G401.6 (cell line): Measurements from ENCODE around the gene FBXO45.
A peak's percentile ranks its signal among the peaks of the same experiment; 100 is the strongest.
"Not testable (repeated sequence)": the region's sequence is repeated elsewhere in the genome, so short reads cannot be mapped to it uniquely, and the experiment has no call there.

Source experiments
- FAIRE-seq: peaks from 2 replicates; lab custom pipeline; 2012; peaks lifted over from hg19 to GRCh38; lab: Jason Lieb, UNC

FBXO45 gene

GRCh38 chr3:196557236-196557635 lies 11.2 kb upstream of the FBXO45 start:
- no peak for FAIRE-seq

- FAIRE-seq = no peak
Measured at GRCh38 chr3:196558476-196558875, 10.0 kb upstream of the FBXO45 start.

GRCh38 chr3:196559826-196560225 lies 8.6 kb upstream of the FBXO45 start:
- FAIRE-seq = no peak

DNA sequence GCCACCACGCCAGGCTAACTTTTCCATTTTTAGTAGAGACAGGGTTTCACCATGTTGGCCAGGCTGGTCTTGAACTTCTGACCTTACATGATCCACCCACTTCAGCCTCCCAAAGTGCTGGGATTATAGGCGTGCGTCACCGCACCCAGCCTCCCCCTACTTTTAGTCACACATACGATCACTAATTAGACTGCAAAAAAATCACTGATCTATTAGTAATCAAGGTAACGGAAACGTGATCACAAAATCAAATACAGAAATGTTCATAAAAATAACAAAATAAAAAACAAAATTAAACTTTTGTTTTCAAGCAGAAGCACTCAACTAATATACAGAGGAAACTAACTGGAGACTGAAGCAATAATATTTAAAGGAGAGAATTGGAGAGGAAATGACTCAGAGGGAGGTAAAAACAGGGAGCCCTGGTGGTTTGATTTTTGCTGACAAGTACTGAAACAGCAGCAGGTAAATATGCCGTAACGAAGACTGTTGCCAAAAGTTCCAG lies 4.7 kb upstream of the FBXO45 start:
- FAIRE-seq = no peak

DNA sequence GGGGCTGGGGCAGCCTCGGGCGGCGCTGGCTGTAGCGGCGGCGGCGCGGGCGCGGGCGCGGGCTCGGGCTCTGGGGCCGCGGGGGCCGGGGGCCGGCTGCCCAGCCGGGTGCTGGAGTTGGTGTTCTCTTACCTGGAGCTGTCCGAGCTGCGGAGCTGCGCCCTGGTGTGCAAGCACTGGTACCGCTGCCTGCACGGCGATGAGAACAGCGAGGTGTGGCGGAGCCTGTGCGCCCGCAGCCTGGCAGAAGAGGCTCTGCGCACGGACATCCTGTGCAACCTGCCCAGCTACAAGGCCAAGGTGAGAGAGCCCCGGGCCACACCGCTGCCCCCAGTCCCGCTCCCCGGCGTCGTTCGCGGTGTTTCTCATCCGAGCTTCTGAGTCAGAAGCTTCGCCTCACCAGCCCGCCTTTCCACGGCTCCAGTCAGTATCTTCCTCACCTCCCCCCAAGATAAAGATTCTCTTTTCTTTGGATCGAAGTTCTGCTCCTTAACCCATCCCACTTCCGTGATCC lies 600 bp downstream of the FBXO45 start:
- no peak for FAIRE-seq

GRCh38 chr3:196570332-196570731 lies 1.9 kb downstream of the FBXO45 start:
- not testable (repeated sequence) for FAIRE-seq

- no peak for FAIRE-seq
Measured at GRCh38 chr3:196572389-196572788, 3.9 kb downstream of the FBXO45 start.

DNA sequence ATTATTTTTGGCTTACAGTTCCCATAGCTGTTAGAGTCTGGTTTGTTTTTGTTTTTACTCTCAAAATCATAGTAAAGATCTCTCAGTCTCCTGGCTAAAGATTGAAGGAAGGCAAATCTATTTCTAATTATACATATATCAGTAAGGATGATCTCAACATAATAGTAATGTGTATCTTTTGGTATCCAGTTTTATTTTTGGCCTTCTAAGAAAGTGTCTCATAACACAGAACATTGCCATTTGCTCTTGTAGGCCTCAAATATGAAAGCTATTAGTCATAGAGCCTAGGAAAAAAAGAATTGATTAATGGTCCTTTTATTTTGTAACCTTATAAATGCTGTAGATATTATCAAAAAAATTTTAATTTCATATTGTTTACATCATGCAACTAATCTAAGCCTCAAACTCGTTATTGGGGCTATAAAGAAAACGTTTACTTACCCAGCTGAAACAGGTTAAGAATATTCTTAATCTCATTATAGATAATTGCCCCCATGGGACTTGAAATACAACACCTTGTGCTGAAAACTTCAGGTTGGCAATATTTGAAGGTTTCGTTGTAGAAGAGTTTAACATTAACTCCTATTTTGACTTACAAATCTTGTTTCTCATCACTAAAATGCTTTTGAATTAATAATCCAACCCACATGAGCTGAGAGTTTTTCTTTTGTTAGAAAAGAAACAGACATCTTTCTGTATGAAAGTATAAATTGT lies 16.7 kb downstream of the FBXO45 start:
- FAIRE-seq = no peak

DNA sequence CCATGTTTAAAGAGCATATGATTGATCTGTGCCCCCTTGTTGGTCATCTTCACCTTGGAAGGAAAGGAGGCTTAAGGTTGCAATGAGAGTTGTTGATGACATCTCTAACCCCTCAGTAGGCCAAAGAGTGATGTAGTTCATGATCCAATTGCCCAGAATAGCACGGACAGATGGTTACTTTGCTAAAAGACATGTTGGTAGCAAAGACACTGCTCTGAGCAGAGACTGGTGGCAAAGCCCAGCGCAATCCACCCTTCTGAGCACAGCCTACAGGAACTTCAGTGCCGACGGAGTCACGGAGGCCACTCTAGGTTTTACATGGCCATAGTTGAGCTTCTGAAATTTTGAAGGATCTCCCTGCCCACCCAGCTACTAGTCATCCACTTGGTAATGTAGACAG lies 21.8 kb downstream of the FBXO45 start:
- no peak for FAIRE-seq

- FAIRE-seq = no peak
Measured at GRCh38 chr3:196596355-196596754, 27.9 kb downstream of the FBXO45 start.

DNA sequence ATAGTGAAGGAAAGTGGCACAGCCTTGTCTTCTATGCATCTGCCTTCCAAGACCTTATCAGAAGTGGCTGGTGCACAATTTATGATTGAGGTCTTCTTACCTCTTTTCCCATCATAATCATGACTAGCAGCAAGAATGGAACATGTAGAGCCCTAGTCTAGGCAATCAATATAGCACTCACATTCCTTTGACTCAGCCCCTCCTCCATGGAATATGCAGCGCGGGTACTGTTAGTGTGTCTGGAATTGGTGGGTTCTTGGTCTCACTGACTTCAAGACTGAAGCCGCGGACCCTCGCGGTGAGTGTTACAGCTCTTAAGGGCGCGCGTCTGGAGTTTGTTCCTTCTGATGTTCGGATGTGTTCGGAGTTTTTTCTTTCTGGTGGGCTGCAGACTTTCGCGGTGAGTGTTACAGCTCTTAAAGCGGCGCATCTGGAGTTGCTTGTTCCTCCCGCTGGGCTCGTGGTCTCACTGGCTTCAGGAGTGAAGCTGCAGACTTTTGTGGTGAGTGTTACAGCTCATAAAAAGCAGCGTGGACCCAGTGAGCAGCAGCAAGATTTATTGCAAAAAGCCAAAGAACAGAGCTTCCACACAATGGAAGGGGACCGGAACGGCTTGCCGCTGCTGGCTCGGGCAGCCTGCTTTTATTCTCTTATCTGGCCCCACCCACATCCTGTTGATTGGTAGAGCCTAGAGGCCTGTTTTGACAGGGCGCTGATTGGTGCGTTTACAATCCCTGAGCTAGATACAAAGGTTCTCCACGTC lies 29.7 kb downstream of the FBXO45 start:
- not testable (repeated sequence) for FAIRE-seq

GRCh38 chr3:196599734-196600128 lies 31.3 kb downstream of the FBXO45 start:
- FAIRE-seq = no peak

DNA sequence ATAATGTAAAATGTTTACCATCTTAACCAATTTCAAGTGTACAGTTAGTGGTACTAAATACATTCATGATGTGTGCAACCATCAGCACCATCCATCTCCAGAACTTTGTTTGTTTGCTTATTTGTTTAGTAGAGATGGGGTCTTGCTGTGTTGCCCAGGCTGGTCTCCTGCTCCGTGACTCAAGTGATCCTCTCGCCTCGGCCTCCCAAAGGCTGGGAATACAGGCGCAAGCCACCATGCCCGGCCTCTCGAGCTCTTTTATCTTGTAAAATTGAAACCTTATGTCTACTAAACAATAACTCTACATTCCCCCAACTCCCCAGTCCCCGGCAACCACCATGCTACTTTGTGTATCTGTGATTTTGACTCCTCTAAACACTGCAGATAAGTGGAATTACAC lies 31.9 kb downstream of the FBXO45 start:
- no peak for FAIRE-seq

- peak; percentile 41 for FAIRE-seq
Measured at GRCh38 chr3:196602673-196603072, 34.2 kb downstream of the FBXO45 start.

DNA sequence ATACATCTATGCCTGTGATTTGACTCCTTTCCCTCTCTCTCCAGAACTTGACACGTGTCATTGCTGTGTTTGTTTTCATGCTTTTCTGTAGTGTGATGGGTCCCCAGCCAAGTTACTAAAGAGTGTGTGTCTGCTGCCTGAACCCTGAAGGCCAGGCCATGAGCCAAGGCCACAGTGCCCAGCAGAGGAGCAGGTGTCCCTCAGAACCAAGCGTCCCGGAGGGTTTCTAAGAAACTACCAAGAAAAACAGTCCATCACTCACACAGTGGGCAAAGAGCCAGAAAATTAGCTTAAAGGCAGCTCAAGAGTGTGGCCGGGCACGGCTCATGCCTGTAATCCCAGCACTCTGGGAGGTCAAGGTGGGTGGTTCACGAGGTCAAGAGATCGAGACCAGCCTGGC lies 35.2 kb downstream of the FBXO45 start:
- no peak for FAIRE-seq

DNA sequence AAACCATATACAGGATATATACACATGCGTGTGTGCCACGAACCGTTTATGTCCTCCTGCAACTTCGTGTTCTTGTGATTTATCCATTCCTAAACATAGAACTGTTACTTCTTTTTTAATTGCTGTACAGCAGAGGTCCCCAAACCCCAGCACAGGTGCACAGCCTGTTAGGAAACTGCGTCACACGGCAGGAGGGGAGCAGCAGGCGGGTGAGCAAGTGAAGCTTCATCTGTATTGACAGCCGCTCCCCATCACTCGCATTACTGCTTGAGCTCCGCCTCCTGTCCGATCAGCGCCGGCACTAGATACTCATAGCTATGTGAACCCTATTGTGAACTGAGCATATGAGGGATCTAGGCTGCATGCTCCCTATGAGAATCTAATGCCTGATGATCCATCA lies 36.1 kb downstream of the FBXO45 start:
- FAIRE-seq = no peak

DNA sequence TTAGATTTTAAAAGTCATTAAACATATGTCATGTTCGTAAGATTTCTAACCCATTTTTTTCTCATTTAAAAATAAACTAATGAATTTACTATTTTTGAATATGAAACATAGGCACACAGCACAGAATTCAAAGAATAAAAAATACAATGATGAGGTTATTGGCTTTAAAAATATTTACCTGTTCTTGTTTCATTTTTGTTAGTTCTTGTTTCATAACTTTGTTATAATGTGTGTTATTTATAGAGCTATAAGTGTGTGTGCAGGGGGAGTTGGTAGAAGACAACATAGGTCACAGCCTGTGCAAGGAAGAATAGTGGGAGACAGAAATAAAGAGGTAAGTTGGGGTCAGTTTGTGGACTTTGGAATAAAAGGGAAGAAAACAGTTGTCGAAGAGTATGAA lies 40.2 kb downstream of the FBXO45 start:
- peak; percentile 64 for FAIRE-seq

DNA sequence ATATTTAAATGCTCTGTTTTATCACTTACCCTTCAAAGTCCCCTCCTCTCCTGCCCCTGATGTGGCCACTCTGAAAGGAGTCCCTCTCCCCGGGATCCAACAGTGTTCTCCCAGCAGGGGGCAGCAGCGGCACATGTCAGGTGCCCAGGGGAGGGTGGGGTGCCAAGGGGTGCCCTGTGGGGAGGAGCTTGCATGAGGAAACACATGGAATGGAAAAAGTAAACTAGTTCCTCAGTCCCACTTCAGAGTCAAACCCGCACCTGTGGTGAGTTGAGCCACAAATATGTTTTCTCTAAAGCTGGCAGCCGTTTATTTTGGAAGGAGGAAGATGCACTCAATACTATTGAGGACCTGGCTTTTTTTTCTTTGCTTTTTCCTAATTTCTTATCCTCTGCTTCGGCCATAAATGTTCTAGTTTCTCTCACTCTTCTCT lies 40.9 kb downstream of the FBXO45 start:
- FAIRE-seq = peak; percentile 80

GRCh38 chr3:196609805-196610515 lies 41.5 kb downstream of the FBXO45 start:
- FAIRE-seq = no peak

- FAIRE-seq = peak; percentile 3
Measured at GRCh38 chr3:196611761-196612483, 43.5 kb downstream of the FBXO45 start.

DNA sequence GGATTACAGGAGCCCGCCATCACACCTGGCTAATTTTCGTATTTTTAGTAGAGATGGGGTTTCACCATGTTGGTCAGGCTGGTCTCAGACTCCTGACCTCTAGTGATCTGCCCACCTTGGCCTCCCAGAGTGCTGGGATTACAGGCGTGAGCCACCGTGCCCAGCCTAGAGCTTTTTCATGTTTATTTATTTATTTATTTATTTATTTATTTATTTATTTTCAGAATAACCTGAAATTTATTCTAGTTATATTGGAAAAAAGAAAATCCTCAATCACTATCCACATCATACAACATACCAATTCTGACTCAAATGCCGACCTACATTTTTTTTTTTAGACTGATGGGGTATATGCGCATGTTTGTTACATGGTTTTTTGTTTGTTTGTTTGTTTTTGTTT lies 46.8 kb downstream of the FBXO45 start:
- FAIRE-seq = not testable (repeated sequence)

DNA sequence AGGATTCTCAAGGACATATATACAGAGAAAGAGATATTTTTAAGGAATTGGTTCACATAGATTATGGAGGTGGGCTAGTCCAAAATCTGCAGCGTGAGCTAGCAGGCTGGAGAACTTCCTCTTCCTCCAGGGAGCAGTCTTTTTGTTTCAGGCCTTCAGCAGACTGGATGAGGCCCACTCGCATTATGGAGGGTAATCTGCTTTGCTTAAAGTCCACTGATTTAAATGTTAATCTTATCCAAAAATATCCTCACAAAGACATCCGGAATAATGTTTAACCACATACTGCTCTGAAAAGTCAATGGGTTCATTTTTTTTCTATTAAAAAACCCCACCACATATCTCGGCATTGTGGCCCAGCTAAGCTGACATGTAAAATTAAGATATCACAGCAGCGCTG lies 48.8 kb downstream of the FBXO45 start:
- FAIRE-seq = no peak
